Activated naive CD4-positive, alpha-beta T cell treated with anti-CD3 and anti-CD28 coated beads, Interleukin-2, amount 10 ng/mL, durations not matched to agents 7 days and 5 days (primary cell): Measurements from ENCODE around the gene ATXN1.
A peak's percentile ranks its signal among the peaks of the same experiment; 100 is the strongest.

Source experiments
- CTCF ChIA-PET: fragments of 350-600 bp; sonication (Branson Sonifier 250); formaldehyde crosslinking; loops from one replicate; lab custom pipeline; 2021; ENCODE audit warnings: antibody characterized with exemption; lab: Charles Lee
- DNase-seq: peaks from one replicate; pipeline ENCODE4 v3.0.0-alpha.2; 2020
- H3K27ac Mint-ChIP-seq: one replicate; pipeline ENCODE4 v1.8.0; 2021; ENCODE audit warnings: mild to moderate bottlenecking, moderate library complexity, mixed read lengths
- H3K27me3 Mint-ChIP-seq: one replicate; pipeline ENCODE4 v1.8.0; 2021; ENCODE audit warnings: mild to moderate bottlenecking, mixed read lengths
- H3K36me3 Mint-ChIP-seq: one replicate; pipeline ENCODE4 v1.8.0; 2021; ENCODE audit warnings: mixed read lengths
- H3K4me1 Mint-ChIP-seq: one replicate; pipeline ENCODE4 v1.8.0; 2021; ENCODE audit warnings: mixed read lengths
- H3K4me3 Mint-ChIP-seq: one replicate; pipeline ENCODE4 v1.8.0; 2021; ENCODE audit warnings: mild to moderate bottlenecking, moderate library complexity, mixed read lengths
- H3K9me3 Mint-ChIP-seq: one replicate; pipeline ENCODE4 v1.8.0; 2021; ENCODE audit warnings: mixed read lengths

The ATXN1 gene

GRCh38 chr6:16519265-16520242 lies 241.7 kb downstream of the ATXN1 start:
- Mint-ChIP-seq H3K36me3 (peaks cover 29% of the 10 kb centered on the region), H3K27me3 (no peaks in the 10 kb centered on the region), H3K4me1 (peaks cover 45% of the 10 kb centered on the region), H3K4me3 (no peak overlapping the region), H3K27ac (no peak overlapping the region), H3K9me3 (no peaks in the 10 kb centered on the region)
- CTCF ChIA-PET, result no interaction called here
- no peak for DNase-seq

DNA sequence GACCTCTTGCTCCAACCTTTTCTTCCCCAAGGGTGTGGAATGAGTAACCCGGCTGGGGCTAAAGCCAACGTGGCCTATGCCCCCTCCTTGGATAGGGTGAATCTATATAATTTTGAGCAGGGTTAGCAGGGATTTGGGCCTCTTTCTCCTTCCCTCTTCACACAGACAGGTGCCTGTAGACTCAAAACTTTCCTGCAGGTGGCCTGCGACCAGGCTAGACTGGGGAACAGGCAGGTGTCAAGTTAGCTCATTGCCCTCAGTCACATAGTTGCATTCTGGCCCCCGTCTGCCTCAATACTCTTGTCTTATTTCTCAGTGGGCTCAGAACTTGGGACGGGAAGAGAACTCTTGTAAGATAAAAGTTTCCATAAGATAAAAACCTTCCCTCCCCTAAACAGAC lies 243.0 kb downstream of the ATXN1 start:
- no peaks in the 10 kb centered on the region for H3K27me3 Mint-ChIP-seq
- H3K36me3 Mint-ChIP-seq, result peaks cover 34% of the 10 kb centered on the region
- H3K4me3 Mint-ChIP-seq, result no peak overlapping the region
- CTCF ChIA-PET, result interaction anchor here (9.4 kb wide), 1 partner anchor 245 kb away, joined by 121 read pairs; the partner anchor contains the start of gene ATXN1
- H3K4me1 Mint-ChIP-seq, result peaks cover 52% of the 10 kb centered on the region
- H3K9me3 Mint-ChIP-seq, result no peaks in the 10 kb centered on the region
- DNase-seq, result no peak
- no peak overlapping the region for H3K27ac Mint-ChIP-seq

- Mint-ChIP-seq H3K4me1 (peaks cover 69% of the 10 kb centered on the region), H3K9me3 (no peaks in the 10 kb centered on the region), H3K36me3 (peaks cover 25% of the 10 kb centered on the region), H3K4me3 (no peak overlapping the region), H3K27ac (peak overlapping the region; percentile 54), H3K27me3 (no peaks in the 10 kb centered on the region)
- DNase-seq, result peak; percentile 45
- CTCF ChIA-PET, result interaction anchor here (0.6 to 9.4 kb wide), 18 partner anchors 9 to 257 kb away, joined by 3 to 121 read pairs (median 4); partner anchors contain the start of gene ATXN1
Observed at GRCh38 chr6:16514249-16514648, 247.0 kb downstream of the ATXN1 start.

GRCh38 chr6:16512544-16513290 lies 248.5 kb downstream of the ATXN1 start:
- no peaks in the 10 kb centered on the region for H3K27me3 Mint-ChIP-seq
- H3K4me1 Mint-ChIP-seq, result peaks cover 54% of the 10 kb centered on the region
- DNase-seq, result no peak
- no peaks in the 10 kb centered on the region for H3K9me3 Mint-ChIP-seq
- CTCF ChIA-PET, result interaction anchor here (0.9 to 9.4 kb wide), 18 partner anchors 10 to 574 kb away, joined by 3 to 121 read pairs (median 6); partner anchors contain the start of gene ATXN1
- H3K4me3 Mint-ChIP-seq, result no peak overlapping the region
- H3K36me3 Mint-ChIP-seq, result peaks cover 15% of the 10 kb centered on the region
- peak overlapping the region; percentile 80 for H3K27ac Mint-ChIP-seq

GRCh38 chr6:16511723-16512489 lies 249.4 kb downstream of the ATXN1 start:
- Mint-ChIP-seq H3K9me3 (no peaks in the 10 kb centered on the region), H3K27me3 (no peaks in the 10 kb centered on the region), H3K4me1 (peaks cover 48% of the 10 kb centered on the region), H3K4me3 (no peak overlapping the region), H3K36me3 (peaks cover 15% of the 10 kb centered on the region), H3K27ac (peak overlapping the region; percentile 80)
- CTCF ChIA-PET, result interaction anchor here (0.6 to 9.4 kb wide), 29 partner anchors 9 to 575 kb away, joined by 3 to 121 read pairs (median 5); partner anchors contain the start of gene ATXN1
- peak; percentile 60 for DNase-seq

GRCh38 chr6:16511040-16511660 lies 250.1 kb downstream of the ATXN1 start:
- Mint-ChIP-seq H3K9me3 (no peaks in the 10 kb centered on the region), H3K27me3 (no peaks in the 10 kb centered on the region), H3K4me1 (peaks cover 46% of the 10 kb centered on the region), H3K36me3 (peaks cover 14% of the 10 kb centered on the region), H3K4me3 (no peak overlapping the region), H3K27ac (no peak overlapping the region)
- DNase-seq, result no peak
- CTCF ChIA-PET, result interaction anchor here (0.6 to 9.4 kb wide), 32 partner anchors 8 to 575 kb away, joined by 3 to 121 read pairs (median 4); partner anchors contain the start of gene ATXN1

DNA sequence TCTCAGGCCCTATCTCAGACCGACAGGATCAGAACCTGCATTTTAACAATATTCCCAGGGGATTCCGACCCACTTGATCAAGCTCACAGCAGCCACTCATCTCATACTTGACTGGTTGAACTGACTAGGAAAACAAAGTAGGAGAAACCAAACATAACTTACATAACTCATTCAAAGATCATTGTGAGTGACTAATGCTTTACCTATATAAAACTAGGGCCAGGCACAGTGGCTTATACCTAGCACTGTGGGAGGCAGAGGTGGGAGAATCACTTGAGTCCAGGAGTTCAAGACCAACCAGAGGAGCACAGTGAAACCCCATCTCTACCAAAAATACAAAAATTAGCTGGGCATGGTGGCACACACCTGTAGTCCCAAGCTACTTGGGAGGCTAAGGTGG lies 251.0 kb downstream of the ATXN1 start:
- Mint-ChIP-seq H3K9me3 (no peaks in the 10 kb centered on the region), H3K4me3 (no peak overlapping the region), H3K27me3 (no peaks in the 10 kb centered on the region), H3K27ac (no peak overlapping the region), H3K36me3 (peaks cover 16% of the 10 kb centered on the region), H3K4me1 (peaks cover 42% of the 10 kb centered on the region)
- CTCF ChIA-PET, result interaction anchor here (0.6 to 9.4 kb wide), 17 partner anchors 8 to 455 kb away, joined by 3 to 121 read pairs (median 5); partner anchors contain the start of gene ATXN1
- no peak for DNase-seq

- H3K4me1 Mint-ChIP-seq, result peaks cover 44% of the 10 kb centered on the region
- DNase-seq, result no peak
- CTCF ChIA-PET, result interaction anchor here (0.6 to 9.4 kb wide), 3 partner anchors 176 to 255 kb away, joined by 3 to 121 read pairs (median 17); partner anchors contain the start of gene ATXN1
- H3K27ac Mint-ChIP-seq, result no peak overlapping the region
- H3K36me3 Mint-ChIP-seq, result peaks cover 14% of the 10 kb centered on the region
- no peaks in the 10 kb centered on the region for H3K9me3 Mint-ChIP-seq
- H3K27me3 Mint-ChIP-seq, result no peaks in the 10 kb centered on the region
- no peak overlapping the region for H3K4me3 Mint-ChIP-seq
Observed at GRCh38 chr6:16508959-16509358, 252.3 kb downstream of the ATXN1 start.

GRCh38 chr6:16505711-16506357 lies 255.4 kb downstream of the ATXN1 start:
- peaks cover 23% of the 10 kb centered on the region for H3K36me3 Mint-ChIP-seq
- no peak overlapping the region for H3K4me3 Mint-ChIP-seq
- no peak overlapping the region for H3K27ac Mint-ChIP-seq
- DNase-seq, result no peak
- H3K27me3 Mint-ChIP-seq, result peaks cover 4% of the 10 kb centered on the region
- no peaks in the 10 kb centered on the region for H3K9me3 Mint-ChIP-seq
- H3K4me1 Mint-ChIP-seq, result peaks cover 23% of the 10 kb centered on the region
- CTCF ChIA-PET, result interaction anchor here (1.6 to 2.1 kb wide), 2 partner anchors 8 to 258 kb away, joined by 6 to 9 read pairs; no protein-coding TSS in a partner anchor

DNA sequence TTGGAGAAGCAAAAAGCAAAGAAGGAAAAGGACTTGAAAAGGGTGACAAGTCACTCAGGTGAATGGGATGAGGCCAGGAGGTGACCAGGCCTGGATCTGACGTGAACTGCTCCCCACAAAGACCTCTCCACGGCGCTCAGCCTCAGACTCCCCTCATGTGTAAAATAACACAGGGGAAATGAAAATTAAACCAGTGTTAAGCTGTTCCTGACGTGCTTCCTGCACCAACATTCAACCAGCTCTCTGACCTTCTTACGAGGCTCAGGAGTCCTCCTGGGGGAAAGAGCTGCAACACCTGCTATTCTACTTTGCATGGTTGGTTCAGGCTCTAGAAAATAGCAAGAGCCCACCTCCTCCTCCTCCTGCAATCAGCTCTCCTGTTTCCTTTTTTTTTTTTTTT lies 256.7 kb downstream of the ATXN1 start:
- Mint-ChIP-seq H3K27ac (no peak overlapping the region), H3K36me3 (peaks cover 21% of the 10 kb centered on the region), H3K27me3 (peaks cover 4% of the 10 kb centered on the region), H3K9me3 (peaks cover 1% of the 10 kb centered on the region), H3K4me1 (peaks cover 22% of the 10 kb centered on the region), H3K4me3 (no peak overlapping the region)
- CTCF ChIA-PET, result interaction anchor here (0.8 to 1.6 kb wide), 3 partner anchors 9 to 257 kb away, joined by 3 to 9 read pairs (median 4); no protein-coding TSS in a partner anchor
- no peak for DNase-seq

- Mint-ChIP-seq H3K36me3 (peaks cover 20% of the 10 kb centered on the region), H3K27ac (peak overlapping the region; percentile 9)
Observed at GRCh38 chr6:16503970-16504415, 257.3 kb downstream of the ATXN1 start.

DNA sequence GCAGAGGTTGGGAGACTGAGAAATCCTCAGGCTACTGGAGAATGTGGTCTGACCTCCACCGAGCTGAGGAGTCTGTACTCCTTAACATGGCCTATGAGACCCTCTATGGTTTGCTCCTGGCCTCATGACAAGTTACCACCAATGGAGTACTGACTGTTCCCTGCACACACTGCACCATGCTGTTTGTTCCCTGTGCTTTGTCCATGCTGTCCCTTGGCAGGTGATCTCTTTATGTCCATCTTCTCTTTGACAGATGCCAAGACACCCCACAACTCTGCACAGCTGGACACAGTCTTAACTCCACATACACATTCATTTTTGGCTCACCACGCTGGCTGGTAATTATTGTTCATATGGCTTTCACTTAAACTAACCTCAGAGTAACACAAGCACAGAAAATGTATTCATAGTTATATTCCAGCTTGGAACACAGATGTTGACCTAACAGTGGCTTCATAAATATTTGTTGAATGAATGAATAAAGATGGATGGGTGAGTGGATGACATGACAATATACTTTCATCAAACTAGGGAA lies 258.0 kb downstream of the ATXN1 start:
- H3K27ac Mint-ChIP-seq, result peak overlapping the region; percentile 24
- H3K4me1 Mint-ChIP-seq, result peaks cover 22% of the 10 kb centered on the region
- H3K9me3 Mint-ChIP-seq, result peaks cover 9% of the 10 kb centered on the region
- peaks cover 4% of the 10 kb centered on the region for H3K27me3 Mint-ChIP-seq
- H3K4me3 Mint-ChIP-seq, result no peak overlapping the region
- no peak for DNase-seq
- peaks cover 21% of the 10 kb centered on the region for H3K36me3 Mint-ChIP-seq
- CTCF ChIA-PET, result interaction anchor here (1.8 kb wide), 1 partner anchor 8 kb away, joined by 7 read pairs; no protein-coding TSS in a partner anchor

More at GRCh38 chr6:16503970-16504415, 257.3 kb downstream of the ATXN1 start:
- peaks cover 6% of the 10 kb centered on the region for H3K9me3 Mint-ChIP-seq
- peaks cover 22% of the 10 kb centered on the region for H3K4me1 Mint-ChIP-seq
- no peak for DNase-seq
- CTCF ChIA-PET, result interaction anchor here (1.3 to 1.6 kb wide), 2 partner anchors 10 to 258 kb away, joined by 3 to 9 read pairs; no protein-coding TSS in a partner anchor
- H3K27me3 Mint-ChIP-seq, result peaks cover 4% of the 10 kb centered on the region
- H3K4me3 Mint-ChIP-seq, result no peak overlapping the region
